ENCODE results near the gene CDK5. TPM values are rescaled to one million over a fixed set of nuclear protein-coding genes. Genes with fewer than 3 reads are reported as not detected.

The CDK5 gene
- total and polyA plus RNA-seq, 9 of the 15 experiments (the other 6 are each of a cell fraction or from before 2014, with no cell fraction given): 3.2 to 38.0 (median 27.5) TPM

GRCh38 chr7:151028948-151029501 lies 28.7 kb downstream of the CDK5 start (continued):
- no peak for TF ChIP-seq ARID4B (CRISPR knock-in tag; IDR thresholded peaks at IDR 0.05)
- no peak for TF ChIP-seq ZNF707 (CRISPR knock-in tag; conservative IDR thresholded peaks at IDR 0.05)
- no peak for TF ChIP-seq CREB1 (IDR thresholded peaks at IDR 0.05)
- TF ChIP-seq CREB1 (CRISPR knock-in tag; IDR thresholded peaks at IDR 0.05): no peak
- TF ChIP-seq ZNF398 (CRISPR knock-in tag; IDR thresholded peaks at IDR 0.05): no peak
- no peak for TF ChIP-seq PREB (CRISPR knock-in tag; IDR thresholded peaks at IDR 0.05)
- TF ChIP-seq SMARCC2 (IDR thresholded peaks at IDR 0.05; ENCODE audit: low read depth): no peak; the same call in 1 of the 2 replicates
- TF ChIP-seq MEIS2 (IDR thresholded peaks at IDR 0.05; ENCODE audit: partially characterized antibody): no peak
- no peak for TF ChIP-seq ZNF512 (tag; IDR thresholded peaks at IDR 0.05)
- TF ChIP-seq CC2D1A (IDR thresholded peaks at IDR 0.05): no peak
- TF ChIP-seq PHTF2 (CRISPR knock-in tag; IDR thresholded peaks at IDR 0.05): no peak
- no peak for TF ChIP-seq ZNF592 (IDR thresholded peaks at IDR 0.05)
- no peak for TF ChIP-seq ZBTB26 (CRISPR knock-in tag; IDR thresholded peaks at IDR 0.05)

Data from K562 (cell line).